ENCODE data around the gene YPEL2. TPM values are rescaled to one million over a fixed set of nuclear protein-coding genes. Genes with fewer than 3 reads are reported as not detected.
A peak's percentile ranks its signal among the peaks of the same experiment; 100 is the strongest.

Gene YPEL2
- total and polyA plus RNA-seq, 2 of the 13 experiments (the other 11 are each of a cell fraction or from before 2014, with no cell fraction given) = 8.5 to 21.1 TPM

GRCh38 chr17:59330053-59330942 is 1.2 kb upstream of the YPEL2 start (continued):
- TF ChIP-seq AKNA (CRISPR knock-in tag; IDR thresholded peaks at IDR 0.05; ENCODE audit: borderline replicate concordance) (no peak), ZNF282 (IDR thresholded peaks at IDR 0.05; ENCODE audit: partially characterized antibody) (no peak), SNAPC2 (CRISPR knock-in tag; IDR thresholded peaks at IDR 0.05) (peak; percentile 59; the same call in 1 of the 2 replicates), ZNF747 (CRISPR knock-in tag; IDR thresholded peaks at IDR 0.05; ENCODE audit: borderline replicate concordance) (no peak), ZNF367 (CRISPR knock-in tag; IDR thresholded peaks at IDR 0.05; ENCODE audit: borderline replicate concordance) (no peak; the same call in 1 of the 2 replicates), ZXDC (CRISPR knock-in tag; IDR thresholded peaks at IDR 0.05) (no peak), XBP1 (CRISPR knock-in tag; IDR thresholded peaks at IDR 0.05) (no peak), SNAPC4 (CRISPR knock-in tag; IDR thresholded peaks at IDR 0.05) (no peak), ZNF703 (CRISPR knock-in tag; IDR thresholded peaks at IDR 0.05; ENCODE audit: borderline replicate concordance) (no peak), SMAD9 (CRISPR knock-in tag; IDR thresholded peaks at IDR 0.05) (no peak), THAP7 (CRISPR knock-in tag; IDR thresholded peaks at IDR 0.05) (0 out of 2 replicates have a peak, but pooled peaks have one; percentile 19), RARG (CRISPR knock-in tag; IDR thresholded peaks at IDR 0.05; ENCODE audit: low read depth) (no peak)
